ENCODE results near the gene VAT1L.
A peak's percentile ranks its signal among the peaks of the same experiment; 100 is the strongest.

VAT1L gene

DNA sequence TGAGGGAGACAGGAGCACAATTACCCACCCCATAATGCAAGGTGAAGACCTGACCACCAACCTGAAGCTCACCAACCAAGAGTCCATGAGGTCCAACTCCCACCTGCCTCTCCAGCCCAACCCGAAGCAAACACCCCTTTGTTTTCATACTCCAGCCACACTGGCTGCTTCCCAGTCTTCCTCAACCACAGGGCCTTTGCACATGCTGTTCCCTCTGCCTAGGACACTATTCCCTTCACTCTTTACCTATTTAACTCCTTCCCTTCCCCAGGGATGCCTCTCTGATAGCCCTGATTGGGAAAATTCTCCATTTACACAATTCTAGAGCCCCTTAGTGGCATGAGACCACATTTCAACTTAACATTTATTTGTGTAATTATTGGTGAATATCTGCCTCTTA, 86.0 kb downstream of the VAT1L start:
- no peak for DNase-seq

DNA sequence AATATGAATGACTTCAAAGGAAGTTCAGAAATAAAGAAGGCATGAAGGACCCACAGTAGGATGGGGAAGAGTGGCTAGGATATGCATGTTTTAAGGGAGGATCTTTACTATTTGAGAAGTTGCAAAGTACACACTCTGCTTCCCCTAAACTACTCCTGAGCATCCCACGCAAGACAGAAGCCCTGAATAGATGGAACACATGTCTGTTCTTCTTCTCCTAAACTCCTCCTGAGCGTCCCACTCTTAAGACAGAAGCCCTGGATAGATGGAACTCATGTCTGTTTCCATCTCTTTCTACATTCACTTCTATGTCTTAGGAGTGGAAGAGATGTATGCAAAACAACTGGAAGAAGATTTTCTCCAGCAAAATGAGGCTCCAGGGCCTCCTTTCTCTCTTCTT, 88.4 kb downstream of the VAT1L start:
- DNase-seq = no peak

DNA sequence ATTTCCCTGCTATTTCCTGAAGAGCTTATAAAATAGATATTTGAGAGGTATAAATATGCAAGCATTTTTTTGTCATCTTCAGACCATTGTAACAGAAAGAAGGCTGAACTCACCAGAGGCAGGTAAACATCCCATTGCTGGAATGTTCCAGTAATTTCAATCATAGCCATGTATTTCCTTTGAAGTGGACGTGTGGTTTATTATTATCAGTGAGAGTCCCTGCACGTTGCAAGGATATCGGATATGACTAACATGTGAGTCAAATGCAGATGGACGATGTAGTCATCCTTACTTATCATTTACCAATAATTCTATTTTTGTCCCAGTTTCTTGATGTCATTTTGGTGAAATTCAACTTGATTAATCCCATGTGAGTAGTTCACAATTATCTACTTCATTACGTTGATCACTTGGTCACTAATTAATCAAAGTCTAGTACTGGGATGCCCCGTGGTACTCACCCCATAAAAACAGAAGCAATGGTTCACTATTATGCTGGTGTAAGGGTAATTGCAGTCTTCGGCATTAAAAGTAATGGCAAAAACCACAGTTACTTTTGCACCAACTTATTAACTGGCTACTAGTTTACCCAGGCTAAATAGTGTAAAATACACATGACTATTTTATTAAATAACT, 89.5 kb downstream of the VAT1L start:
- DNase-seq = no peak

DNA sequence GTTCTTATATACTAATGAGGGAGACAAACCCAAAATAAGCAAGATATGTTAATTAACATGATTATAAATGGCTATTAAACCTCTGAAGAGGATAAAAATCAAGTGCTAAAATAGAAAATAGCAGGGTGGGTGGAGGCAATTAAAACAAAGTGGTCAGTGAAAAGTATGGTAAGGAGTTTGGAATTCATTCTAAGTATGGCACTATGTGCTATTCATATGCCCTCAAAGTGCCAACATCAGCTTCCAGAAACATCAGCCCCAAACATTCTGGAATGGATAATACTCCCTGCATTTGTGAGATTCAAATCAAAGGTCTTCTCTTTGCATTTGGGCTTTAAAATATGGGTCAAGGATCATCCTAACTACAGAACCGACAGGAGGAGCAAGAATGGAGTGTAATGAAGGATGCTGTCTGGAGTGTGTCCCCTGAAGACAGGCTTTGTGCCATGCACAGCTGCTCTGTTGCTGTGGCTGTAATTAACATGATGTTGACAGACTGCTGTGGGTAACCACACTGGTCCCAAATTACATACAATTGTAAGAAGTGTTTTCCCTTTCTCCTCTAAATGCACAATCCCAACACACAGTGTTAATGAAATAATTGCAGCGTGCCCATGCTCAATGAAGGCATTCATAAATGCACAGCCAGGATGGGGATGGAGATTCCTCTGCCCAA, 93.1 kb downstream of the VAT1L start:
- DNase-seq = no peak

DNA sequence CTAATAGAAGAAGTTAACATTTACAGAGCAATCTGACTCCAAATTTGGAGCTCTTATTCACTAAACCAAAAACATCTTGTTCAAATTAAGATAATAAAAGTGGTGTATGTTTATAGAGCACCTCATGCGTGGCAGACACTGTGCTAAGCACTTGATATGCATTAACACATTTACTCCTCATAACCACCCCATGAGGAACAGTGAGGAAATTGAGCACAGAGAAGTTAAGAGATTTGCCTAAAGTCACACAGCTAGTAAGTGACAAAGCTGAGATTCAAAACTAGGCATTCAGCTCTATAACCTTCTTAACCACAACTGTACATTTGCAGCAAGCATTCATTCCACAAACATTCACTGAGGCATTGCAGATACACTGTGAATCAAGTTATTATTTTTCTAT, 94.0 kb downstream of the VAT1L start:
- DNase-seq = no peak

DNA sequence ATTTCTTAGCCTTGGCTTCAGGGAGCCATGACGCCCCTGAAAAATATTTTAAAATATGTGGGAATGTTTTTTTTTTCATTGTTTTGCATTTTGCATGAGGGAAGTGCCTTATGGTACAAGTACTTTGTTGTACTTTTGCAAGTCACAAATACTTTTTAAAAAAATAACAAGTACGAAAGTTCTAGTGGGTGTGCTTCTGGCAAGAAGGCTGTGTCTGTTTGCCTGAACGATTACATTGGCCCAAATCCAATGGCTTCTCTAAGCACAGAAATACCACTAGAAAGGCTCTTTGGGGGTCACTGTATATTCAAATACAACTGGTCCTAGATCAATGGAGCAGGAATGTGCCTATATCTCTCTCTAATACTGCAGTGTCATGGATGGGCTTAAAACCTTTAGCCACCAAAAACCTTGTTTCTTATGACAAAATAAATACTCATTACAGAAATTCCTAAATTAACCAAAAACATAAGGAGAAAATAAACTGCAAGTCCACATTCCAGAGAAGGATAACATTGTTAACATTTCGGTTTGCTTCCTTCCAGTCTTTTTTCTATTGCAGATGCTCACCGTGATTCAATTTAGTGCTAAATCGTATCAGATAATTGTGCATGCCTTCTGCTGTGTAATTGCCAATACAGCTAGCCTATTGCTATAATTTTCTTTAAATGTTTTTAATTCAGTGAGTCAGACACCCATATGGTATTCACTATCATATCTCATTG, 97.4 kb downstream of the VAT1L start:
- no peak for DNase-seq

DNA sequence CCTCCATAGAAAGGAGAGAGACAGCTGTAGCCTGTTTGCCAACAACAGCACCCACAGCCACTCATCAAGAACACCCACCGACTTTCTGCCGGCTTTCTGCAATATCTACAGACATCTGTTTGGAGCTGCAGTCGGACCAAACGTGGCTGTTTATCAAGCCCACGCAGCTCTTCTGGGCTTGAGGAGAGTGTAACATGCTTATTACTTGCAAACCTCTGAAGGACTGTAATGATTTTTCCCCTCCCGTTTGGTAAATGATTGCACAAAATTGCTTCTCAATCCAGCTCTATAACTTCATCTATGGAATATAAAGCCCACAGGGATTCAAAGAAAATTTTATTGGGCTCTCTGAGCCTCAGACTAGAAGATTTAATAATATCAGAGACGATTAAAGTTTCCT, 100.5 kb downstream of the VAT1L start:
- no peak for DNase-seq

DNA sequence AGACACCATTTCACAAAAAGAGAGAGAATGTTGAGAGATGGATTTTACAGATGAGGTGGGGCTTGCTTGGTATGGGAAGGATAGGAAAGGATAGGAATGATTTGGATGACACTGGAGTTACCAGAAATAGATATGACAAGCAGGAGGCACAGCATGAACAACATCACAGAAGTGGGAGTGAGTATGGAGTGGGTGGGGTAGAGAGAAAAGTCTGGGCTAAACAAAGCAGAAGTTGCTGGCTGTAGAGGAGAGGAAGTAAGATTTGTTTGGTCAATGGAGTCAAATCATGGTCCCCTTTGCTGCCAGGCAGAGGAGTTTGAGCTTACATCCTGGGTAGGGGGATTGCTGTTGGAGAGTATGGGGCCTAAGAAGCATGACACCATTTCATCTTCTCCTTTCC, 101.7 kb downstream of the VAT1L start:
- no peak for DNase-seq

DNA sequence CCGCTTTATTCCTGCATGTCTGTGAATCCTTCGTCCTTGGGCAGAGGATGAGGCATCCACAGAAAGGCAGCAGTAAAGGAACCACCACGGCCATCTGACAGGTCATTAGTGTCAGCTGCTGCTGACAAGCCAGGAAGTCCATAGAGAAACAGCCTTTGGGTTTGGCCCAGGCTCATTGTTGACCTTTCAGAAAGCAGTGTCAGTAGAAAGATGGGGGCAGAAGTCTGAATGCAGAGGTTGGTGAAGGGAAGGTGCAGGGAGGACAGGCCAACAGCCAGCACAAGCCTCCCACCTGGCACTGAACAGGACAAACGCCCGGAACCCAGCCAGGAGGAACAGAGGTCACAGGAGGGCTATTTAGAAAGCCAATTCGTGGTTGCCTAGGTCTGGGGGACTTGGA, 105.8 kb downstream of the VAT1L start:
- no peak for DNase-seq

DNA sequence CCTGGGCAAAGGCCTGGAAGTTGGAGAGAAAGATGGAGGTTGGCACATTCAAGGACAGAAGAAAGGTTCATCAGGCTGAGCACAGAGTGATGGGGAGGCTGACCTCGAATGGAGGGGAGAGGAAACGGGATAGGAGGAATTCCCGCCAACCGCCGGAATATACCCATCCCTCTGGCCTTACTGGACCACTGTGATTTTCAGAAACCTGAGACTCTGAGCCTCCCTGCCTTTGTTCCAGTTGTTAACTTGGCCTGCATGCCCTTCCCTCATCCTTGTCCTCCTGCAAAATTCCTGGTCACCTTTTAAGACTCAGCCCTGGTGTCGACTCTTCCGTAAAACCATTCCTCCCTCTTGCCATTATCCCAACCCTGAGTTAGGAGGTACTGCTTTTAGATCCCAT, 107.6 kb downstream of the VAT1L start:
- no peak for DNase-seq

DNA sequence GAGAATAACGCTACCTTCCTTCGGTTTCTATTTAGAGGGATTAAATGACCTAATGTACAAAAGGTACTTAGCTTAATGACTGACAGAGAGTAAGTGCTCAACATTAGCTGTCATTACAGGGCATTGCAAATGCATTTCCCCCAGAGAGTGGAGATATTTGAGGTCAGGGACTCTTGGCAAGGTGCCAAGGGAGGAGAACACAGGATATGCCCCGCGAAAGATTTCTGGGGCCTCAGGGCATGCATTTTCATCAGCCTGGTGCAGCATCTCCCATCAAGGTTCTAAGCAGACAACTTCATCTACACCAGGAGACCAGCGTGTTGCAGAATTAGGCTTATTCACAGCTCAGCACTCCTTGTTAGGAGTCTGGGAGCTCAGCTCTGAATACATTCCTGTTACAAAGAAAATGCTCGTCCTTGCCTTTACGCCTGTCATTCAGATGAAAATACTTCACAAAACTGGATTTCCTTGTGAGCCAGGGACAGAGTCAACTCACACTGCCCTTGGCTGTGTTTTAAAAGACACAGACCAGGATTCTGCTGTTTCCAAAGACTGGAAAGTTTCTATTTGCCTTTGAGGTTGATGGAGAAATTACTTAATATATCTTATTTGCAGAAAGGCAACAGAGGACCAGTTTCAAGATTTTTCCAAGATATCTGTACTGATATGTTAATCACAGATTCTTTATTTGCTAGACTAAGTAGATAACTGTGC, 108.2 kb downstream of the VAT1L start:
- no peak for DNase-seq

DNA sequence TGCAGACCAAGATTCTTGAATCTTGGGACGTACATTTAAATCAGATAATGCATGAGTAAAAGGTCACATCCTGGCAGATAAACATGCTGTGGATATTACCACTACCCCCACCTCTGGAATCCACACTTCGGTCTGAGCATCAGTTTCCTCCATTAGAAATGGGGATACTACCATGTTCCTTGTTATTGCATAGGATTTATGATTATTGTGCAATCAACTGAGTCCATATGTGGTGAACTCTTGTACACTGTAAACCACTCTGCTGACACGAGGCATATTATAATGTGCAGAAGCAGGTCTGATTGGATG, 108.7 kb downstream of the VAT1L start:
- no peak for DNase-seq

DNA sequence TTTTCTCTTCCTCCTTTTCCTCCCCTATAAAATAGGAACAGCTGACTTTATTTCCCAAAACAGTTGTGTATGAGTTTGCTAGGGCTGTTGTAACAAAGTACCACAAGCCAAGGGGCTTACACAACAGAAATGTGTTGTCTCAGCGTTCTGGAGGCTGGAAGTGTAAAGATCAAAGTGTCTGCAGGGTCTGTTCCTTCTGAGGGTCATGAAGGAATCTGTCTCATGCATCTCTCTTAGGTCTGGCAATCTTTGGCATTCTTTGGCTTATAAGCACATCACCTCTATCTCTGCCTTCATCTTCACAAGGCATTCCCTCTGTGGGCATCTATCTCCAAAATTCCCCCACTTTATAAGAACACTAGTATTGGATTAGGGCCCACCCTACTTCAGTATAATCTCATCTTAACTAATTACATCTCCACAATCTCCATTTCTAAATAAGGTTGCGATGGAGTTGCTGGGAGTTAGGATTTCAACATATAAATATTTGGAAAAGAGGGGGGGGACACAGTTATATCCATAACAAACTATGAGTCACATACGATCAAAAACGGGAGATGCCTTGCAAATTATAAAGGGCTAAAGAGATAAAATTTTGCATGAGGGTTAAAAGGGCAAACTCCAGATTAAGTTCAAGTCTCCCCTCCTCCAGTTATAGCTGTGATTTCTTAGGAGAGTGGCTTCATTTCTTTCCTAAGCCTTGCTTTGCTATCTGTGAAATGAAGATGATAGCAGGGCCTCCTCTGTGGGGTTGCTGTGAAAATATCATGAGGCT, 109.7 kb downstream of the VAT1L start:
- DNase-seq = no peak

DNA sequence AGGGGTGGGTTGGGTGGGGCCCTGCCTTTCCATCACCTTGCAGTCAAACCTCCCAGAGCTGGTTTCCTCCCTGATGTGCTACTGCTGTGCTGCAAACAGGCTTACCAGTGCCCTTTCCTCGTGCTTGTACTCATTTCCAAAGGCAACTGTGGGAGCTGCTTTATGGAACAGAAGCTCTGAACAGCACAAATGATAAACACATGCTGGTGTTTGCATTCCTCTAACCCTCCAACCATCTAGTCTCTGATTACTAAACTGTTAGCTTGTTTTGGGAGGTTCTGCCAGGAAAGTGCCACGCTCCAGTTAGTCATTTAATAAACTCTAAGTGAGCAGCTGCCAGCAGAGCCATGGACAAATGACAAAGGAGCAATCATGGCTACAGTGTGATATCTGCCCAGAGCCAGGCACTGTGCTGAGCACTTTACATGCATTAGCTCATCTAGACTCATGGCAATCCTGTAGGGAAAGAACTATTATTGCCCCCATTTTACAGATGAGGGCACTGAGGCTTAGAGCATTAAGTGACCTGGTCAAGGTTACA, 110.4 kb downstream of the VAT1L start:
- DNase-seq = no peak

DNA sequence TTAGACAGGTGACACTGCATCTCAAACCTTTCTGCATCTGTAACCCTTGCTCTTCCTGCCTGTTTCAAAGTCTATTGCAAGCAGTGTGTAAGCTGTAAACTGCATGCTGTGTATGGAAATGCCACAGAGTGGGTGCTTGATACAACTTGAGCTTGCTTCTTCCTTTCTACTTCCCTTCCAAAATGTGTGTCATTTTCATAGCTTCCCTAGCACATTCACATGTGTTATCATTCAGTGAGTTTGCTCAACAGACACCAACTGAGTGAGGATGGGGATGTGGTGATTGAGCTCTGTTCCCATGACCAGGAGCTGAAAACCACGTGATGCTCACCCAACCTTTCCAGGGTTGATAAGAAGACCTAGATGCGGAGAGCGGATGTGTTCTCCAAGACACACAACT, 111.1 kb downstream of the VAT1L start:
- no peak for DNase-seq

DNA sequence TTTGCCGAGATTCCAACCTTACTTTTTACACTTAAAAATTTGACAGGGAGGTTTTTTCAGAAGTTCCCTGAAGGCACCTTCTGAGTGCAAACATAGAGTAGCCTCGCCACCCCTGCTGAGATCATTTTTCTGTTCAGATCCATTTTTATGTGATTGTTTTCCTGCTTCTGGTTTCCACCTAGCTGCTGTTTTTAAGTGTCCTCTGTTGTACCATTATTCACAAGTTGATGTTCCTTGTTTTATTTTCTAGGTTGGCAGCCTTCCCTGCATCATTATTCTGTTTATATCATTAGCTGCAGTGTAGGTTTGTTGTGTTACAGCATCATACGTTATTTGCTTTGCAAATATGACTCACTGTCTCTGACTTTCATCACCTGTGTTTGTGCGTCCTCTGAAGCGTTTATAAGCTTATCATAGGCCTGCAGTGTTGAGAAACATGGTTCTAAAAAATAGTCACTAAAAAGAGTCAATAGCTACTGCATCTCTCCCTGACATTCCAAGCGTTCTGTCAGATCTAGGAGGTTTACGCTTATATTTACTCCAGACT, 117.1 kb downstream of the VAT1L start:
- DNase-seq = no peak

DNA sequence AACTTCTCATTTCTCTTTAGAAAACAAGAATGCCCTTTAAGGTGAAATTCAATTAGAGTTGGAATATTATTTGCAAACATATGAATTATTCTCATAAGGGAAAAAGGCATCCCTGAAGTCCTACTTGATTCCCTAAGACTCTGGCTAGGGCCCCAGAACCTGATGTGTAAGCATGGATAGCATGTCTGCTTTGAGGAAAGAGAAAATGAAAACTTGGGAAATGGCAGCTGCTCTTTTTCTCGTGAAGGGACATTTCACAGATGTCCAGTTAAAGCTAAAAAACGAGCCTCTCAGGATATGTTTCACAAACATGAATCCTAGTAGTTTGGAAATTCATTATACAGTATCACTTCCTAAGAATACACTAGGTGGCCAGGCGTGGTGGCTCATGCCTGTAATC, 121.7 kb downstream of the VAT1L start:
- DNase-seq = no peak

DNA sequence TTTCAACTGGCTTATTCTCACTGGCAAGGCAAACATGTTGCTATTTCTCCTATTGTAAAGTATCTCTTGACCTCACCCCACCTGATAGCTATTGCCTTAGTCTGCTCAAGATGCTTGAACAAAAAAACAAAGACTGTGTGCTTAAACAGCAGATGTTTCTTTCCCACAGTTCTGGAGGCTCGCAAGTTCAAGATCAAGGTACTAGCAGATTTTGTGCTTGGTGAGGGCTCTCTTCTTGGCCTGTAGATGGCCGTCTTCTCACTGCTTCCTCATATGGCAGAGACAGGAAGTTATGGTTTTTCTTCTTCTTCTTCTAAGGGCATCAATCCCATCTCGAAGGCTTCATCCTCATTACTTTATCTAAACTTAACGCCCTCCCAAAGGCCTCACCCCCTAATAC, 124.3 kb downstream of the VAT1L start:
- DNase-seq = no peak

DNA sequence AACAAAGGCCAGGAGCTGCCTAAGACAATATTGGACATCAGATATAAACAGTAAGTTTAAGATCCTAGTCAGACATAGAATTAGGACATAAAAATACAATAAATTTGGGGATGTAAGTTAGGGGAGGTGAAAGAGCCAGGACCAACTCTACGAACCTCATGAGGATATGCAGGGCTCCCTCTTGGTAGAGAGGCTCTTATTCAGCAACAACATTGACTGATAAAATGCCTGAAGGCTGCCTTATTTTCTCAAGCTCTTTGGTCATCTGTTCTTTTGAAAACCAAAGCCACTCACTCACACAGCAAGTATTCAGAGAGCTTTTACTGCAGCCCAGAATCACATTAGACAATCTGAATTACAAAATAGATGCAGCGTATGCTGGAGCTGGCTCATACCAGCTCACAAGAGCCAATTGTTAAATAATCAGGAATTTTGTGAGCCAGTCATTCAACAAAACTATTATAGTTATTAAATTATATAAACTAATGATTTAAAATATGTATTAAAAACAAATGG, 125.4 kb downstream of the VAT1L start:
- peak; percentile 9 for DNase-seq

DNA sequence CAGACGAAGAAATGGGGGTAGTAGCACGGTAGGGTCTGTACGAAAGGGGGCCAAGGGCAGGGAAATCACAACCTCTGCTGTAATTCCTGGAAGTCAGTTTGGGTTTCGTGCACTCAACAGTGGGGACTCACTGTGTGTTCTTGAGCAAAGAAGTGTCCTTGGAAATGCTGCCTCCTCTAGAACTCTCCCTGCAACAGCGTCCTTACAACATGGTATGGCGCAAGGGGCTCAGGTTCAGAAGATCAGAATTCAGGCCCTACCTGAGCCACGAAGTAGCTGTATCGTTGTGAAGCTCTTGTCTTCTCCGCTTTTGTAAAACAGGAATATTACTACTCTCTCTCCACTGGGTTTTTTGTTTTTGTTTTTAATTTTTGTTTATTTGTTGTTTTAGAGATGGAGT, 127.7 kb downstream of the VAT1L start:
- no peak for DNase-seq

DNA sequence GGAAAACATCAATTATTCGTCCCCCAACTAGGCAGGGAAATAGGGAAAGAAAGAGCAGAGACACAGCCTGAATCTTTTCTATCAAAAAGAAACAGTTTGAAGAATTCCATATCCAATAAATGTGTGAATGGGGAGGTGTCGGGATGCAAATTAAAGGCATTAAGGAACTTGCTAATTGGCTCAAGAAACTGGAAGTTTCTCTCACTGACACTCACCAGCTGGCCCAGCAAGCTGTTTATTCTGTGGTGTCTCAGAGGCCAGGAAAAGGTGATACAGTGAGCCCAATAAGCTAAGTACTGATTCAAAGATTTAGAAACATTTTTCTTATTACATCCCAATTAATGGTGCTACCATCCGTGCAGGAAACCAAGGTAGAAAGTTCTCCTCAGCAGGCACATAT, 129.6 kb downstream of the VAT1L start:
- DNase-seq = no peak

Data from midbrain (tissue), 1 donor.